Heart left ventricle (tissue), 16 donors: ENCODE data around the gene PSKH1. TPM values are rescaled to one million over a fixed set of nuclear protein-coding genes. Genes with fewer than 3 reads are reported as not detected.

Experiments
- ATAC-seq, 4 donors: fragments of 200-7000 bp; cut with Tn5 transposase; one replicate each; pipeline ENCODE4 v1.9.1; 2020 to 2022; ENCODE audit warnings: moderate library complexity in 4 of 4, mild to moderate bottlenecking in 3 of 4, moderate number of reproducible peaks in 1 of 4
- DNase-seq, 5 donors: peaks; one replicate each; pipeline ENCODE4 v3.0.0-alpha.2; 2020
- H3K27ac ChIP-seq, 12 donors: fragments of 200-600 bp; sonication (generic) in 4 of 12; one replicate each; pipeline versions ENCODE4 v1.5.0 to v1.8.0; 2016 to 2022; ENCODE audit warnings: mild to moderate bottlenecking in 2 of 12
- H3K27me3 ChIP-seq, 9 donors: fragments of 200-600 bp; sonication (generic) in 2 of 9; one replicate each; pipeline versions ENCODE4 v1.5.1 to v1.8.0; 2016 to 2022; ENCODE audit warnings: mild to moderate bottlenecking in 3 of 9
- H3K36me3 ChIP-seq, 9 donors: fragments of 200-600 bp; sonication (generic) in 2 of 9; one replicate each; pipeline versions ENCODE4 v1.5.0 to v1.8.0; 2018 to 2022; ENCODE audit warnings: mild to moderate bottlenecking in 2 of 9
- H3K4me1 ChIP-seq, 12 donors: fragments of 200-600 bp; sonication (generic) in 4 of 12; one replicate each; pipeline versions ENCODE4 v1.5.0 to v1.8.0; 2016 to 2022; ENCODE audit warnings: mild to moderate bottlenecking in 3 of 12
- H3K4me3 ChIP-seq, 12 donors: fragments of 200-600 bp; sonication (generic) in 4 of 12; one replicate each; pipeline versions ENCODE4 v1.5.0 to v1.8.0; 2017 to 2022; ENCODE audit warnings: mild to moderate bottlenecking in 9 of 12, moderate library complexity in 4 of 12
- H3K9me3 ChIP-seq, 12 donors: fragments of 200-600 bp; sonication (generic) in 4 of 12; one replicate each; pipeline versions ENCODE4 v1.5.0 to v1.8.0; 2016 to 2022; ENCODE audit warnings: mild to moderate bottlenecking in 1 of 12
- CTCF ChIP-seq, 12 donors: fragments of 200-600 bp; sonication (generic) in 4 of 12; IDR thresholded peaks; one replicate each; pipeline versions ENCODE4 v1.5.0 to v1.8.0; 2018 to 2022; ENCODE audit warnings: antibody characterized with exemption in 12 of 12, mild to moderate bottlenecking in 5 of 12
- POLR2A ChIP-seq, 2 donors: fragments of 450-650 bp; IDR thresholded peaks; one replicate each; pipeline ENCODE4 v1.6.1; 2017; ENCODE audit warnings: antibody characterized with exemption in 2 of 2, mild to moderate bottlenecking in 2 of 2, moderate library complexity in 2 of 2
- WGBS, 4 donors: extraction: QIAGEN DNeasy Blood & Tissue Kit in 2 of 4; methylation state at CpG; one replicate each; pipeline versions ENCODE4 v1.1.5 to v1.1.7; 2013 to 2018; 5-methylcytosine and 5-hydroxymethylcytosine counted together
- intact Hi-C, 10 donors: fragments of 100-400 bp; cut with DNase I; formaldehyde crosslinking; loops; one replicate each; pipeline versions ENCODE4 v1.11.1 to v1.14.2; 2022
- polyA plus RNA-seq, 2 donors: library from polyadenylated mRNA; stranded (reverse); fragments of 200-250 nt; gene quantifications; one replicate each; pipeline ENCODE4 v1.2.3, GENCODE V29; 2013
- total RNA-seq, 9 donors: library from RNA; depleted of rRNA in 2 of 9; stranded (reverse); fragments of >200 nt in 2 of 9; fragmentation: NEBNext Ultra II Directional in 3 of 9; extraction: Animal tissue kit (Norgen Biotek cat#: 25700) in 3 of 9; gene quantifications; one replicate each; pipeline versions ENCODE4 v1.1.0 to v1.2.4, GENCODE V29; 2016 to 2023
- donor health status: ischemic (EF 13 %, LVEDD 7.1; RV severe dilation, severe dysfunction).
- donor health status: healthy with polysubstance abuse.
- donor health status: DM: no; HTN: yes; CAD: no.
- donor health status: DM: no; HTN: no; CAD: no.
- donor health status: ischemic (EF 25% LVEDD 6.9; RV normal size, moderate dysfunction).
- donor health status: ischemic (EF 25% LVEDD 5.7; RV mildly dilated, moderate dysfunction).
- donor health status: healthy.
- donor health status: DM: yes; HTN: yes; CAD: no.
- donor health status: ischemic (EF 35%, LVEDD 5.7; RV mildly dilated, moderate dysfunction).
- donor health status: nonischemic (EF 11% LVEDD 7.7; RV severe dilation, severe dysfunction).
- donor health status: DM: yes; HTN: yes; CAD: no.
- donor health status: PGD.
- donor health status: ischemic (EF 29% LVEDD 5.4; RV normal size, mild dysfunction).
- donor health status: nonischemic (EF 23%, LVEDD 6.1; RV moderate dilation, normal function).

The PSKH1 gene
- total and polyA plus RNA-seq, 11 donors = 16.3 to 36.9 (median 21.6) TPM

GRCh38 chr16:67897231-67897630 is 4.2 kb downstream of the PSKH1 start:
- H3K9me3 ChIP-seq = no peaks in the 10 kb centered on the region
- DNase-seq (no peak), ATAC-seq (peak in 2 of 4 donors; percentile 11 to 29)
- H3K27ac ChIP-seq = peak overlapping the region in 8 of 12 donors; percentile 9 to 68 (median 46)
- H3K27me3 ChIP-seq = no peaks in the 10 kb centered on the region
- H3K4me1 ChIP-seq = peaks cover 15 to 57% (median 48%) of the 10 kb centered on the region in 12 donors
- WGBS, 4 donors = 71 to 74% (median 74%) methylated on average over 3 of the region's 3 CpGs
- TF ChIP-seq POLR2A (IDR thresholded peaks at IDR 0.05) (no peak), CTCF (IDR thresholded peaks at IDR 0.05) (no peak)
- no peak overlapping the region for H3K4me3 ChIP-seq
- intact Hi-C loops = no loop called here
- peaks cover 0 to 11% (median 3%) of the 10 kb centered on the region in 9 donors for H3K36me3 ChIP-seq

GRCh38 chr16:67901734-67902133 is 8.7 kb downstream of the PSKH1 start:
- 96 to 100% (median 97%) methylated on average over 5 of the region's 5 CpGs for WGBS, 4 donors
- no peak overlapping the region for H3K27ac ChIP-seq
- no peak for DNase-seq
- intact Hi-C loops = no loop called here
- peaks cover 0 to 28% (median 11%) of the 10 kb centered on the region in 9 donors for H3K36me3 ChIP-seq
- no peak for ATAC-seq
- TF ChIP-seq CTCF (IDR thresholded peaks at IDR 0.05) (no peak), POLR2A (IDR thresholded peaks at IDR 0.05) (no peak)
- H3K4me1 ChIP-seq = peaks cover under 1 to 28% (median 15%) of the 10 kb centered on the region in 12 donors
- H3K4me3 ChIP-seq = no peak overlapping the region
- no peaks in the 10 kb centered on the region for H3K27me3 ChIP-seq
- H3K9me3 ChIP-seq = no peaks in the 10 kb centered on the region

GRCh38 chr16:67902831-67903230 is 9.8 kb downstream of the PSKH1 start:
- peak overlapping the region in 2 of 12 donors; percentile 5 to 29 for H3K27ac ChIP-seq
- WGBS, 4 donors = 69 to 78% (median 74%) methylated on average over 4 of the region's 4 CpGs

More at GRCh38 chr16:67902831-67903230, 9.8 kb downstream of the PSKH1 start:
- H3K9me3 ChIP-seq = no peaks in the 10 kb centered on the region
- TF ChIP-seq CTCF (IDR thresholded peaks at IDR 0.05) (no peak), POLR2A (IDR thresholded peaks at IDR 0.05) (no peak)
- peaks cover 0 to 17% (median 5%) of the 10 kb centered on the region in 12 donors for H3K4me1 ChIP-seq
- intact Hi-C loops = no loop called here
- H3K27me3 ChIP-seq = no peaks in the 10 kb centered on the region
- H3K36me3 ChIP-seq = peaks cover 0 to 28% (median 11%) of the 10 kb centered on the region in 9 donors
- DNase-seq = no peak
- H3K4me3 ChIP-seq = no peak overlapping the region
- ATAC-seq = no peak
